Choroid plexus epithelial cell (primary cell): ENCODE data around the gene HNRNPL.

ENCODE experiments used
- DNase-seq: peaks from one replicate; pipeline ENCODE4 v3.0.0-alpha.2; 2010; ENCODE audit warnings: low read depth
- H3K4me3 ChIP-seq: 2 replicates; pipeline ENCODE4 v1.5.1; 2011; ENCODE audit warnings: low read depth, mild to moderate bottlenecking, control low read depth, low read length, moderate library complexity
- TF ChIP-seq, protein P1 (sequence below): conservative IDR thresholded peaks from 2 replicates; pipeline ENCODE4 v1.5.1; 2011; ENCODE audit warnings: low read depth, mild to moderate bottlenecking, control low read depth, inconsistent platforms, low read length, moderate library complexity

The HNRNPL gene

DNA sequence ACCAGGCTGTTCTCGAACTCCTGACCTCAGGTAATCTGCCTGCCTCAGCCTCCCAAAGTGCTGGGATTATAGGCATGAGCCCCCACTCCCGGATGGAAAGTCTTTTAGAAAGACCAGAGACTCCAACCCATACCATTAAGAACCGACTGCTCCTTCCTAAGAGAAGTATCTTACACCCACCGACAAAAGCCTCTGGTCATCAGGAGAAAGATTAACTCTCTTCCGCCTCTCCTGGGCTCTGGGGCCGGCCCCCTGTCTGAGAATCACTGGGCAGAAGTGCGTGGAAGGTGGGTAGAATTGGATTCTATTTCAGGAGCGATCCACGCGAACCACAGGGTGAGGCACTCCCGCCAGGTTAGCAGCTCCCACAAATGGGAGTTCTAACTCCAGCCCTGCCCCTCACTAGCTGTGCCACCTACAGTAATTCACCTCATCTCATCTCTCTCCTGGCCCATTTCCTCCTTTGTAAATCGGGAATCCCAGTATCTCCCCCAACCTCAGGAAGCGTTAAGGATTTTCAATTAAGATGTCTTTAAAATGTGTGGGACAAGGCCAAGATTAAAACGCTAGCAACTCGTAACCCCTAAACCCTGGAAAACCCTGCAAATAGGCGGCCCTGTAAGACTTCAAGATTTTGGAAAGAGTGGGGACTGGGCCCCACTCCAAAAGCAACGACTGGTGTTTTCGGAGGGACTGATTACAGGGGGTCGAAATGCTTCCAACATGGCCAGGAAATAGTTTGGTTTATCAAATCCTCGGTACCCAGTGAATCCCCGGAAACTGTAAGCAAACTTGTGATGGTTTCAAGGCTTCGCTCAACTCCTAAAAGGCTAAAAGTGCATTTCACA lies 1.3 kb downstream of the HNRNPL start:
- H3K4me3 ChIP-seq, result peak overlapping the region; percentile 73
- TF ChIP-seq, protein P1, sequence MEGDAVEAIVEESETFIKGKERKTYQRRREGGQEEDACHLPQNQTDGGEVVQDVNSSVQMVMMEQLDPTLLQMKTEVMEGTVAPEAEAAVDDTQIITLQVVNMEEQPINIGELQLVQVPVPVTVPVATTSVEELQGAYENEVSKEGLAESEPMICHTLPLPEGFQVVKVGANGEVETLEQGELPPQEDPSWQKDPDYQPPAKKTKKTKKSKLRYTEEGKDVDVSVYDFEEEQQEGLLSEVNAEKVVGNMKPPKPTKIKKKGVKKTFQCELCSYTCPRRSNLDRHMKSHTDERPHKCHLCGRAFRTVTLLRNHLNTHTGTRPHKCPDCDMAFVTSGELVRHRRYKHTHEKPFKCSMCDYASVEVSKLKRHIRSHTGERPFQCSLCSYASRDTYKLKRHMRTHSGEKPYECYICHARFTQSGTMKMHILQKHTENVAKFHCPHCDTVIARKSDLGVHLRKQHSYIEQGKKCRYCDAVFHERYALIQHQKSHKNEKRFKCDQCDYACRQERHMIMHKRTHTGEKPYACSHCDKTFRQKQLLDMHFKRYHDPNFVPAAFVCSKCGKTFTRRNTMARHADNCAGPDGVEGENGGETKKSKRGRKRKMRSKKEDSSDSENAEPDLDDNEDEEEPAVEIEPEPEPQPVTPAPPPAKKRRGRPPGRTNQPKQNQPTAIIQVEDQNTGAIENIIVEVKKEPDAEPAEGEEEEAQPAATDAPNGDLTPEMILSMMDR, result no peak
- no peak for DNase-seq

DNA sequence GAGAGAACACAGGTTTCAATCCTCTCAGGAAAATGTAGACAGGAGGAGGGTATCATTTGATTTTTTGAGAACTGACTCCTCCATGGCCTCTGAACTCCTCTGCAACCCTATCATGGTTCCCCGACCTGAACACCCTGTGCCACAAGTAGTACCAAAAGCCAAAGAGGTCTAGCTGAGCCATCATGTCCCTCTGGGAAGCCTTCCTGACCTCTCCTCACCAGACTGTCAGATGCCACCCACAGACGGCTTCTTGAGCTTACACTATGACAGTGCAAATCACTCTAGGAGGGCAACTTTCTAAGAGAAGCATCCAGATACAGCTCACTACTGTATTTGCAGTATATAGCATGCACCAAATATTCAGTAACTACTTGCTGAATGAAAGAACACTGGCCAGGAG lies 3.7 kb downstream of the HNRNPL start:
- TF ChIP-seq, protein P1, result no peak
- no peak for DNase-seq
- no peak overlapping the region for H3K4me3 ChIP-seq

DNA sequence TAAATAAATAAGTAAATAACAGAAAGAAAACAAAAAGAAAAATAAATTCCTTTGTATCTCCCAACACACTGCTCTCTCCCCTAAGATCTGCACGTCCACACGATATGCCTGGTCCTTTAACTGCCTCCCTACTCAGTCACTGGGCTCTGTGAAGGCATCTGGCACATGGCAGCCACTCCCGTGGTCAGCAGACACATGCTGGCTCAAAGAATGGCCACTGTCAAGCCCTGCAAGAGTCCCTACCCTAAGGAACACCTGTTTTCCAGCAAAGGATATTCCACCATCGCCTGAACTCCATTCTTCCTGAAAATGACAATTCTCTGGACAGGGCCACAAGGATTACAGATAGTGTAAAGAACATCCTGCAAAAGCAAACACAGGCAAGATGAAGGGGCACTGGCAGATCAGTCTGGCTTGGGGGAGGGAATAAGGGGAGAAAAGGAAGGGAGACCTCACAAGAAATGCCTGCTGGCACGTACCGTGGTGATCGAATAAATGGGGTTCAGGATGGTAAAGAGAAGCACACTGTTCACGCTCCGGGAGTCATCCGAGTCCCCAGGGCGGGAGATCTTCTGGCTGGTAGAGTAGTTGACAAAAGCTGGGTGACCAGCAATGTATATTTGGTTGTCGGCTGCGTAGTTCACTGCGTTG lies 4.3 kb downstream of the HNRNPL start:
- TF ChIP-seq, protein P1, result no peak
- no peak overlapping the region for H3K4me3 ChIP-seq
- no peak for DNase-seq

- DNase-seq, result no peak
- TF ChIP-seq, protein P1, result no peak
Measured at GRCh38 chr19:38844093-38844686, 5.6 kb downstream of the HNRNPL start.

DNA sequence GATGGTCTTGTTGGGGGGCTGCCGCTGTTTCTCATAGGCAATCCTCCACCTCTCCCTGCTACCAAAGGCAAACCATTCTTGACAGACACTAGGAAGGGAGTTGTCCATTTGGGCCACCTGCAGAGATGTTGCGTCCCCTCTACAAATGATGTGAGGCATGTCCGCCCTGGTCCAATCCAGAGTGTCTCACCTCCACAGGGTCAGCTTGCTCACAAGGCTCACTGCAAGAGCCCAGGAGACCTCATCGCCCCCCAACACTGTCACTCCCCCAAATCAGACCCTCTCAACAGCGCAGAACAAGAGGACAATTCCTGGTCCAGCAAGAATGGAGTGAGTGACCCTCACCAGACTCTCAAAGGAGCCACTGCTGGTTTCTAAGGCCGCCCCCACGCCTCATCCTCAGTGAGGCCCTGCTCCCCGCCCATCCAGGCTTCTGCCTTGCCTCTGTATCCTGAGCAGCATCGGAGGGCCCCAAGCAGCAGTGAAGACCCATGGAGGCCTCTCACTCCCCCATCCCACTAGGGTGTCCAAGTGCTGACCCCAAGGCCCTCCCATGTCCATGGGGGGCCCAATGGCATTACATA lies 6.5 kb downstream of the HNRNPL start:
- no peak overlapping the region for H3K4me3 ChIP-seq
- TF ChIP-seq, protein P1, result no peak
- no peak for DNase-seq

More at GRCh38 chr19:38844093-38844686, 5.6 kb downstream of the HNRNPL start:
- H3K4me3 ChIP-seq, result no peak overlapping the region

DNA sequence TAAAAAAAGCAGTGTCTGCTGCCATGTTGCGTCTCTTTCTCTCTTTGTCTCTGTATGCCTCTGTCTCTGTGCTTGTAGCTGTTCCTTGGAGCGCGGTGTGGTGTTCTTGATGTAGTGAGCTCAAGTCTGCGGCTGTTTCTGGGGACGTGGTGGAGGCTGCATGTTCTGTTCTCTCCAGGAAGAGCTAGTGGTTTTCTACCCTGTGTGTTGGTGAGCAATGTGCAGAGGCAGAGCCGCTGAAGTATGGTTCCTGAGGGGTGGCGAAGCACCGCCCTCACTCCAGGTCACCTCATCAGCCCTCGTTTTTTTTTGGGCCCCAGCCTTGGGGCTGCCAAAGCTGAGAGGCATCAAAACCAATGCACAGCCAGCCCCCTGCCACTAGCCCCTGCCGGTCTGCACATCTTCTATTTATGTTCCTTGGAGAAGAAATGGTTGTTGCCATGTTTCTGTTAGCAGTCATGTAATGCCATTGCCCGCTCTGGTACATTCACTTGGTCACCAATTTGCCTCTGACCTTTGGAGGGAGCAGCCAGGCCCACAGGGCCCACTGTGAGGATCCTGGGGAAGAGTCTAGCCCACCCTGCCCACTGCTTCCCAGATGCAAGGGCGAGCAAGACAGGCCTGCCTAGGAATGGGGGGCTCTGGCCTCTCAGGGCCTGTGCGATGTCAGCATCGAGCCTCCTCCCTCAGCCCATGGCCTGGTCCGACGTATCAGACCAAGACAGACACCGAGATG lies 7.2 kb downstream of the HNRNPL start:
- DNase-seq, result no peak
- TF ChIP-seq, protein P1, result no peak
- no peak overlapping the region for H3K4me3 ChIP-seq
